ENCODE data around the gene PNPLA3.

The PNPLA3 gene, protein sequence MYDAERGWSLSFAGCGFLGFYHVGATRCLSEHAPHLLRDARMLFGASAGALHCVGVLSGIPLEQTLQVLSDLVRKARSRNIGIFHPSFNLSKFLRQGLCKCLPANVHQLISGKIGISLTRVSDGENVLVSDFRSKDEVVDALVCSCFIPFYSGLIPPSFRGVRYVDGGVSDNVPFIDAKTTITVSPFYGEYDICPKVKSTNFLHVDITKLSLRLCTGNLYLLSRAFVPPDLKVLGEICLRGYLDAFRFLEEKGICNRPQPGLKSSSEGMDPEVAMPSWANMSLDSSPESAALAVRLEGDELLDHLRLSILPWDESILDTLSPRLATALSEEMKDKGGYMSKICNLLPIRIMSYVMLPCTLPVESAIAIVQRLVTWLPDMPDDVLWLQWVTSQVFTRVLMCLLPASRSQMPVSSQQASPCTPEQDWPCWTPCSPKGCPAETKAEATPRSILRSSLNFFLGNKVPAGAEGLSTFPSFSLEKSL

DNA sequence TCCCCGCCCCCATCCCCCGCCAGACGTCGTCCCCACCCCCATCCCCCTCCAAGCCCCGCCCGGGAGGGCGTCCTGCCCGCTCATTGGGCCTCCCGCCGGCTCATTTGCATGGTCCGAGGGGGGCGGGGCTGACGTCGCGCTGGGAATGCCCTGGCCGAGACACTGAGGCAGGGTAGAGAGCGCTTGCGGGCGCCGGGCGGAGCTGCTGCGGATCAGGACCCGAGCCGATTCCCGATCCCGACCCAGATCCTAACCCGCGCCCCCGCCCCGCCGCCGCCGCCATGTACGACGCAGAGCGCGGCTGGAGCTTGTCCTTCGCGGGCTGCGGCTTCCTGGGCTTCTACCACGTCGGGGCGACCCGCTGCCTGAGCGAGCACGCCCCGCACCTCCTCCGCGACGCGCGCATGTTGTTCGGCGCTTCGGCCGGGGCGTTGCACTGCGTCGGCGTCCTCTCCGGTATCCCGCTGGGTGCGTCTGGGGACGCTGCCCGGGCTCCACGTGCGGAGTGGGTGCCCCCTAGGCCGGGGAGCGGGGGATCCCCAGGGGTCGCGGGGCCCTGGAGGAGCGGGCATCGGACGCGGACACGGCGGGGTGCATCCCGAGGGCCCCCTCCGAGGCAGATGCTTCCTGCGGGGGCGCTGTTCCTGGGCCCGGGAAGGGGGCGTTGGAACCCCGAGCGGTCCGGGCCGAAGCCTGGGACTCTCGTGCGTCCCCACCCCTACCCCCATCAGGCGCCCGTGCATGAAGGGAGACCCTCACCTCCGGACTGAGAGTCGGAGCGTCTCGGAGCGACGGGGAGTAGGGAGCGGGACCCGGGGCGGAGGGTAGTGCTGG lies at the start of gene PNPLA3:
Gene PNPLA3 (plus strand): TSS at position 175 of the 834 bp plus-strand sequence. CDS start 107 bp downstream, at position 282.
- peak within 1 kb of the TSS; percentile 44 to 56 for H3K4me3 ChIP-seq (ENCODE audit: low read length in 2 of 2)
- H3K4me1 ChIP-seq (ENCODE audit: control insufficient read depth in 2 of 2, insufficient read depth in 2 of 2, low read length in 2 of 2), result no peaks in the 10 kb centered on the region
- H3K36me3 ChIP-seq (ENCODE audit: control insufficient read depth in 2 of 2, insufficient read depth in 2 of 2, low read length in 2 of 2), result no peaks in the 10 kb centered on the region
- H3K27me3 ChIP-seq (ENCODE audit: control insufficient read depth in 2 of 2, insufficient read depth in 2 of 2, low read length in 2 of 2), result peaks cover 5 to 10% of the 10 kb centered on the region in 2 donors
- H3K9ac ChIP-seq (ENCODE audit: low read depth in 1 of 2, low read length in 2 of 2), result peak within 1 kb of the TSS in 1 of 2 donors; percentile 22
- no peak within 1 kb of the TSS for H3K27ac ChIP-seq (ENCODE audit: low read depth in 2 of 2, low read length in 2 of 2)
- no peaks in the 10 kb centered on the region for H3K9me3 ChIP-seq (ENCODE audit: control insufficient read depth in 2 of 2, low read length in 2 of 2)

DNA sequence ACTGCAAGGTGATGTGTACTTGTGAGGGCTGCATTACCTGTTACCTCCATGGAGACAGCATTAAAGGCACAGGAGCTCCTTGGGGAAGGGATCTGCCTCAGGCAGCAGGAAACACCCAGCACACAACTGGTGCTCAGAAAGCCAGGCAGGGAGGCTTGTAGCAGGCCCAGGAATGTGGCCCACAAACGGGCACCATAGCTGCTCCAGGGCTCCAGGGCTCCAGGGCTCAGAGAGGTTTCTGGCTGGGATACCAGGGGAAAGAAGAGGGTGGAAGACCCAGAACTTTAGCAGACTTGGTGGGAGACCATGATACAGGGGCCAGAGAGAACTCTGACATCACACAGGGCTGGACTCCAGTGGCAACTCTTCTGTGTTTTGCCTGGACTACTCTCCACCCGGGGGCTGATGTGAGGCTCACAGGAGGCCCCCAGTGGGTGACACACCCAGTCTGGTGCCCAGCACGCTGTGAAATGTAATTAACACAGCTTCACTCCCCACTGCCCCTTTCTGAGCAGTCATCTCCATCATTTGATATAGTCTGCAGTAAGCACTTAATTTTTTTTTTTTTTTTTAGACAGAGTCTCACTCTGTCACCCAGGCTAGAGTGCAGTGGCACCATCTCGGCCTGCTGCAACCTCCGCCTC lies 46.6 kb upstream of the PNPLA3 start:
- no peaks in the 10 kb centered on the region for H3K27me3 ChIP-seq (ENCODE audit: control insufficient read depth in 2 of 2, insufficient read depth in 2 of 2, low read length in 2 of 2)
- no peaks in the 10 kb centered on the region for H3K9me3 ChIP-seq (ENCODE audit: control insufficient read depth in 2 of 2, low read length in 2 of 2)
- no peak overlapping the region for H3K27ac ChIP-seq (ENCODE audit: low read depth in 2 of 2, low read length in 2 of 2)
- no peaks in the 10 kb centered on the region for H3K4me1 ChIP-seq (ENCODE audit: control insufficient read depth in 2 of 2, insufficient read depth in 2 of 2, low read length in 2 of 2)
- H3K9ac ChIP-seq (ENCODE audit: low read depth in 1 of 2, low read length in 2 of 2), result no peak overlapping the region
- no peaks in the 10 kb centered on the region for H3K36me3 ChIP-seq (ENCODE audit: control insufficient read depth in 2 of 2, insufficient read depth in 2 of 2, low read length in 2 of 2)
- H3K4me3 ChIP-seq (ENCODE audit: low read length in 2 of 2), result no peak overlapping the region

GRCh38 chr22:43878079-43878795 lies 45.4 kb upstream of the PNPLA3 start:
- H3K9ac ChIP-seq (ENCODE audit: low read depth in 1 of 2, low read length in 2 of 2), result no peak overlapping the region
- H3K4me1 ChIP-seq (ENCODE audit: control insufficient read depth in 2 of 2, insufficient read depth in 2 of 2, low read length in 2 of 2), result no peaks in the 10 kb centered on the region
- H3K4me3 ChIP-seq (ENCODE audit: low read length in 2 of 2), result no peak overlapping the region
- H3K27ac ChIP-seq (ENCODE audit: low read depth in 2 of 2, low read length in 2 of 2), result no peak overlapping the region
- H3K9me3 ChIP-seq (ENCODE audit: control insufficient read depth in 2 of 2, low read length in 2 of 2), result no peaks in the 10 kb centered on the region
- no peaks in the 10 kb centered on the region for H3K36me3 ChIP-seq (ENCODE audit: control insufficient read depth in 2 of 2, insufficient read depth in 2 of 2, low read length in 2 of 2)
- H3K27me3 ChIP-seq (ENCODE audit: control insufficient read depth in 2 of 2, insufficient read depth in 2 of 2, low read length in 2 of 2), result peaks cover 4% of the 10 kb centered on the region in 2 donors

DNA sequence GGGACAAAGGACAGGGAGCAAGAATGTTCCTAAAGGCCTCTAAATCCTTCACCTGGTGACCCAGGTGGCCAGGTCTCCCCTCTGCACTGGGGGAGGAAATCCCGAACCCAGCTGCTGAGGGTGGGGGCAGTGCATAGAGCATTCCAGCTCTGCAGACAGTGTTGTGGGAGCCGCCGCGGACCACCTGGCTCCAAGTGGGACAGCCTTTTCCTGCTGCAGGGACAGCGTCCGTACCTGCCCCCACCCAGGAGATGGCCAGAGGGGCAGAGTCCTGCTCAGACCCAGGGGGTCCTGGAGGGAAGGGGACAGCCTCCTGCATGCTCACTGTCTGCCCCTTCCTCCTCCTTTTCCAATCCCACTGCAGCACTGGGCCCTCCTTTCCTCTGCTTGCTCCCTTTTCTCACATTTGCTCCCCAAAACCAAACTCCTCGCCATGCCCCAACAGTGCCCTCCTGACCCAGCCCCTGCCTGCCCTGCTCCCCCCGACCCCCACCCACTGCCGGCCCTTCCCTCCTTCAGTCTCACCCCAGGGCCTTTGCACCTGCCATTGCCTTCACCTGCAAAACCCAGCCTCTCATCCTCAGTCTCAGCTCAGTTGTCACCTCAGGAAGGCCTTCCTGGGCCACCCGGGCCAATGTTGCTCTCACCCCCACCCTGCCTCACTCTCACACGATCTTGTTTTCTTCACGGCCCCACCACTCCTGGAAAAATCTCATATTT lies 44.6 kb upstream of the PNPLA3 start:
- Histone ChIP-seq H3K4me3 (ENCODE audit: low read length in 2 of 2) (no peak overlapping the region), H3K9ac (ENCODE audit: low read depth in 1 of 2, low read length in 2 of 2) (no peak overlapping the region), H3K9me3 (ENCODE audit: control insufficient read depth in 2 of 2, low read length in 2 of 2) (no peaks in the 10 kb centered on the region), H3K4me1 (ENCODE audit: control insufficient read depth in 2 of 2, insufficient read depth in 2 of 2, low read length in 2 of 2) (no peaks in the 10 kb centered on the region), H3K36me3 (ENCODE audit: control insufficient read depth in 2 of 2, insufficient read depth in 2 of 2, low read length in 2 of 2) (no peaks in the 10 kb centered on the region), H3K27ac (ENCODE audit: low read depth in 2 of 2, low read length in 2 of 2) (no peak overlapping the region), H3K27me3 (ENCODE audit: control insufficient read depth in 2 of 2, insufficient read depth in 2 of 2, low read length in 2 of 2) (peaks cover 4 to 5% of the 10 kb centered on the region in 2 donors)

DNA sequence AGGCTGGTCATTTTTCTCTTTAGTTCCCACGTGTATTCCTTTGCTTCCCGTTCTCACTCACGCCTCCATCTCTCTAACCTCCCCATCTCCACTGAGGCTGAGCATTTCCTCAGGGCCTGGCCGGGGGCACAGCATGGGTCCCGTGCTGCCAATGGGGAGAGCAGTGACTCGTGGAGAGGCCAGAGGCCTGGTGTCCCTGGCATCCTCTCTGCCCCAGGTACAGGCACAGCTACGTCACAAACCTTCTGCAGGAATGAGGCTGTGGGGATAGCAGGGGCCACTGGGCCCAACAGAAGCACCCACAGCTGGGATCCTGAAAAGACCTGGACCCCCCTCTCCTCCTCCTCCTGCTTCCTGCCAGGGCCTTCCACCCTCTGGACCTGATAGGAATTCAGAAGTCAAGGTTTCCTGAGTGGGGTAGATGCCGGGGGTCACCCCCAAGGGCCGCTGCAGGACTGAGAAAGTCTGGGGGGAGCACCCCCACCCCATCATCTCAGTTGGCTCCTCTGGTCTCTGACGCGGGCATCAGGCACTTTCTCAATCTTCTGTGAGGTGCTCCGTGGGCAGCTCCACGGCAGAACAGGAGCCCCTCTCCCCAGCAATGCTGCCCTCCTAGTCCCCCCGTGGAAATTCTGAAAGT lies 43.6 kb upstream of the PNPLA3 start:
- Histone ChIP-seq H3K9me3 (ENCODE audit: control insufficient read depth in 2 of 2, low read length in 2 of 2) (no peaks in the 10 kb centered on the region), H3K4me1 (ENCODE audit: control insufficient read depth in 2 of 2, insufficient read depth in 2 of 2, low read length in 2 of 2) (no peaks in the 10 kb centered on the region), H3K27me3 (ENCODE audit: control insufficient read depth in 2 of 2, insufficient read depth in 2 of 2, low read length in 2 of 2) (peaks cover 4 to 5% of the 10 kb centered on the region in 2 donors), H3K9ac (ENCODE audit: low read depth in 1 of 2, low read length in 2 of 2) (no peak overlapping the region), H3K36me3 (ENCODE audit: control insufficient read depth in 2 of 2, insufficient read depth in 2 of 2, low read length in 2 of 2) (no peaks in the 10 kb centered on the region), H3K4me3 (ENCODE audit: low read length in 2 of 2) (no peak overlapping the region), H3K27ac (ENCODE audit: low read depth in 2 of 2, low read length in 2 of 2) (no peak overlapping the region)

GRCh38 chr22:43880541-43880991 lies 43.0 kb upstream of the PNPLA3 start:
- Histone ChIP-seq H3K4me3 (ENCODE audit: low read length in 2 of 2) (no peak overlapping the region), H3K27ac (ENCODE audit: low read depth in 2 of 2, low read length in 2 of 2) (no peak overlapping the region), H3K9me3 (ENCODE audit: control insufficient read depth in 2 of 2, low read length in 2 of 2) (no peaks in the 10 kb centered on the region), H3K27me3 (ENCODE audit: control insufficient read depth in 2 of 2, insufficient read depth in 2 of 2, low read length in 2 of 2) (peaks cover 4 to 5% of the 10 kb centered on the region in 2 donors), H3K4me1 (ENCODE audit: control insufficient read depth in 2 of 2, insufficient read depth in 2 of 2, low read length in 2 of 2) (no peaks in the 10 kb centered on the region), H3K9ac (ENCODE audit: low read depth in 1 of 2, low read length in 2 of 2) (no peak overlapping the region), H3K36me3 (ENCODE audit: control insufficient read depth in 2 of 2, insufficient read depth in 2 of 2, low read length in 2 of 2) (no peaks in the 10 kb centered on the region)

- Histone ChIP-seq H3K27ac (ENCODE audit: low read depth in 2 of 2, low read length in 2 of 2) (no peak overlapping the region), H3K27me3 (ENCODE audit: control insufficient read depth in 2 of 2, insufficient read depth in 2 of 2, low read length in 2 of 2) (peaks cover 4 to 5% of the 10 kb centered on the region in 2 donors), H3K36me3 (ENCODE audit: control insufficient read depth in 2 of 2, insufficient read depth in 2 of 2, low read length in 2 of 2) (no peaks in the 10 kb centered on the region), H3K9me3 (ENCODE audit: control insufficient read depth in 2 of 2, low read length in 2 of 2) (no peaks in the 10 kb centered on the region), H3K4me1 (ENCODE audit: control insufficient read depth in 2 of 2, insufficient read depth in 2 of 2, low read length in 2 of 2) (no peaks in the 10 kb centered on the region), H3K9ac (ENCODE audit: low read depth in 1 of 2, low read length in 2 of 2) (no peak overlapping the region), H3K4me3 (ENCODE audit: low read length in 2 of 2) (no peak overlapping the region)
Measured at GRCh38 chr22:43881091-43882061, 42.2 kb upstream of the PNPLA3 start.

DNA sequence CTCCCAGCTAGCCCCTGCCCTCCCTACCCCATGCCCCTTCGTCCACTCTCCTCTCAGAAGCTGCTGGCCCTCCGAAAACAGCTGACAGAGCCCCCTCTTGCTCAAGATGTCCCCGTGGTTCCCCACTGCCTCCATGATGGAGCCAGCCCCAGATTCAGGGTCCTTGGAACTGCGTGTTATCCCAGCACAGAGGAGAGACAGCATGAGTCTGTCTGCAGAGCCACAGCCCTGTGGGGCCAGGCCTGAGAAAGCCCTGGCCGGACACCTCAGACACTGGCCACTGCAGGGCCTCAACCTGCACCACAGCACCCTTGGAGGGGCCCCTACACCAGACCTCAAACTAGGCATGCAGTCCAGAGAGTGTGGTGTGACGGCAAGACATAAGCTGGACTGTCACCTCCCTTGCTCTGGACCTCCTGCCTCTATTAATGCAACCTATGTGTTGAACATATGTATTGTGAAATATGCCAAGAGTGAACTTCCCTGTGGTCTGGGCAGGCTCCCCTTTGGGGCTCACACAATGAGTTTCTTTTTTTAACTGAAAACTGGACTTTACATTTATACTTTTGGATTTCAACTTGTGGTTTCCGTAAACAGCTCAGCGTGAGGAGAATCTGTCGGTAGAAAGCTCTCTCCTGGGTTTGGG lies 41.4 kb upstream of the PNPLA3 start:
- no peaks in the 10 kb centered on the region for H3K4me1 ChIP-seq (ENCODE audit: control insufficient read depth in 2 of 2, insufficient read depth in 2 of 2, low read length in 2 of 2)
- H3K27ac ChIP-seq (ENCODE audit: low read depth in 2 of 2, low read length in 2 of 2), result no peak overlapping the region
- no peak overlapping the region for H3K9ac ChIP-seq (ENCODE audit: low read depth in 1 of 2, low read length in 2 of 2)
- H3K27me3 ChIP-seq (ENCODE audit: control insufficient read depth in 2 of 2, insufficient read depth in 2 of 2, low read length in 2 of 2), result peaks cover 4 to 6% of the 10 kb centered on the region in 2 donors
- H3K4me3 ChIP-seq (ENCODE audit: low read length in 2 of 2), result no peak overlapping the region
- no peaks in the 10 kb centered on the region for H3K9me3 ChIP-seq (ENCODE audit: control insufficient read depth in 2 of 2, low read length in 2 of 2)
- H3K36me3 ChIP-seq (ENCODE audit: control insufficient read depth in 2 of 2, insufficient read depth in 2 of 2, low read length in 2 of 2), result no peaks in the 10 kb centered on the region
